ENCODE measurements around the gene OPN3.

OPN3 gene

GRCh38 chr1:241637046-241637590 is 3.1 kb downstream of the OPN3 start:
- no peak for TF ChIP-seq CTCF (conservative IDR thresholded peaks at IDR 0.05; ENCODE audit: control insufficient read depth, insufficient read depth, low read depth, low read length)
- no peak for DNase-seq (ENCODE audit: low read depth)
- H3K4me3 ChIP-seq (ENCODE audit: control insufficient read depth, low read depth, low read length), result no peak overlapping the region

- DNase-seq (ENCODE audit: low read depth), result no peak
- TF ChIP-seq CTCF (conservative IDR thresholded peaks at IDR 0.05; ENCODE audit: control insufficient read depth, insufficient read depth, low read depth, low read length), result no peak
- H3K4me3 ChIP-seq (ENCODE audit: control insufficient read depth, low read depth, low read length), result no peak overlapping the region
These were observed 3.9 kb downstream of the OPN3 start for GRCh38 chr1:241636291-241636690.

DNA sequence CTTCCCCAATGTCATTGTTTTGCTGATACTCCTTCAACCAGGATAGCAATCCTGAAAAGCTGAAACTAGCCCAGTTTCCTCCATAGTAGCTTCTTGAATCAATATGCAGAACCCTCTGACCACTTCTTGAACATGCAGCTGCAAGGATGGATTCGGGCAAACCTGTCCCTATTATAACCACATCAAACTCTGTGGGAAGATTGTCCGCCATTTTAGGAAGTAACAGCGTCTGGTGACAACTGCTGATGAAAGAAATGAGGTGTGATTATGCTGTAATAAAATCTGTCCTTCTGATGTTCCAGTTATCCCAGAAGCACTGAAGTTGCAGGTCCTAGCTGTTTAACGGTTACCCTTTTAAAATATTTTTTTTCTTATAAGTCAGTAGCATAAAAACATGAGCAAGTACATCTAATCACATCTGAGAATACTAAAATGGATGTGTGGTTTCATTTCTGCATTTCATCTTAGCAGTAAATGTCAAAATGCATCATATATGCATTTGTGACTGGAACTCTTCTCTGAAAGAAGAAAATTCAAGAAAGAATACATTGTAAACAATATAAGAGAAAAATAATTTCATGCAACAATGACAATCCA is 4.5 kb downstream of the OPN3 start:
- no peak for TF ChIP-seq CTCF (conservative IDR thresholded peaks at IDR 0.05; ENCODE audit: control insufficient read depth, insufficient read depth, low read depth, low read length)
- no peak for DNase-seq (ENCODE audit: low read depth)
- H3K4me3 ChIP-seq (ENCODE audit: control insufficient read depth, low read depth, low read length), result no peak overlapping the region

DNA sequence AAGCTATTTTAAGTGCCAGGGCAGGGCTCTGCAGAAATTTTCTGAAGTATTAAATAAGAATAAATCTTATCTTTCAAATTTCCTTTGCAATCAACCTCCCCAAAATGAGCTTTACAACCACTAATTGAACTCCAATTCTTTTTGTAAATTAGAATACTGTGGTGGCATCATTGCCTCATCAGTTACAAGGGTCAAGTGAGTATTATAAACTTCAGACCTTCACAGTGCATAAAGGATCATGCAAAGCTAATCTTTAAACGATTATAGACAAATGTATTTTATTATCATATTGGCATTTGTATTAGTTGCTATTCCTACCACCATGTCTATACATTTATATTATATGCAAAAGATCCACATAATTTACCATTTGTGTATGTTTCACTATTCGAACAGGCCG is 7.2 kb downstream of the OPN3 start:
- no peak for TF ChIP-seq CTCF (conservative IDR thresholded peaks at IDR 0.05; ENCODE audit: control insufficient read depth, insufficient read depth, low read depth, low read length)
- DNase-seq (ENCODE audit: low read depth), result no peak
- no peak overlapping the region for H3K4me3 ChIP-seq (ENCODE audit: control insufficient read depth, low read depth, low read length)

GRCh38 chr1:241631674-241632073 is 8.5 kb downstream of the OPN3 start:
- DNase-seq (ENCODE audit: low read depth), result no peak
- no peak overlapping the region for H3K4me3 ChIP-seq (ENCODE audit: control insufficient read depth, low read depth, low read length)
- TF ChIP-seq CTCF (conservative IDR thresholded peaks at IDR 0.05; ENCODE audit: control insufficient read depth, insufficient read depth, low read depth, low read length), result no peak

DNA sequence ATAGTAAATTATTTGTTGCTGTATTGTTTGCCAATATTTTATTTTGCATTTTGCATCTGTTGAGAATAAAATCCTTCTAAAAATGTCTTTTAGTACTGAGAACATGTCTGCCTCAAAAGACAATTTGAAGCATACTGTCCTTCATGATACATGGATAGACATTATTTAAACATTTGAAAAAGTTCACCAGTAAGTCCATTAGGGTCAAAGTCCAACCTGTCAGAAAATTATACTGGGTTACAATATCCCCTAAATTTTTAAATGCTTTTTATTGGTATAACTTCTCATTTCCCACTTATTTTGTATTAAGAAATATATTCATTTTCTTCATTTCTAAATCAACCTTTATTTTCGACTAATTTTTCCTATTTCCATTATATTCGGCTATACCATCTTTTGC is 9.3 kb downstream of the OPN3 start:
- TF ChIP-seq CTCF (conservative IDR thresholded peaks at IDR 0.05; ENCODE audit: control insufficient read depth, insufficient read depth, low read depth, low read length), result no peak
- DNase-seq (ENCODE audit: low read depth), result no peak
- H3K4me3 ChIP-seq (ENCODE audit: control insufficient read depth, low read depth, low read length), result no peak overlapping the region

GRCh38 chr1:241630476-241630875 is 9.7 kb downstream of the OPN3 start:
- no peak for DNase-seq (ENCODE audit: low read depth)
- H3K4me3 ChIP-seq (ENCODE audit: control insufficient read depth, low read depth, low read length), result no peak overlapping the region
- no peak for TF ChIP-seq CTCF (conservative IDR thresholded peaks at IDR 0.05; ENCODE audit: control insufficient read depth, insufficient read depth, low read depth, low read length)

All from fibroblast of mammary gland (primary cell).